Activated naive CD4-positive, alpha-beta T cell treated with anti-CD3 and anti-CD28 coated beads, Interleukin-2, amount 50 U/mL, for 24 hours (primary cell): ENCODE data around the gene CMIP.
"Not testable (repeated sequence)": the region's sequence is repeated elsewhere in the genome, so short reads cannot be mapped to it uniquely, and the experiment has no call there.

Experiments
- H3K27ac Mint-ChIP-seq: one replicate; pipeline ENCODE4 v1.8.0; 2021; ENCODE audit warnings: mild to moderate bottlenecking, mixed read lengths
- H3K27me3 Mint-ChIP-seq: one replicate; pipeline ENCODE4 v1.8.0; 2021; ENCODE audit warnings: mixed read lengths
- H3K36me3 Mint-ChIP-seq: one replicate; pipeline ENCODE4 v1.8.0; 2021; ENCODE audit warnings: mixed read lengths
- H3K4me1 Mint-ChIP-seq: one replicate; pipeline ENCODE4 v1.8.0; 2021; ENCODE audit warnings: mixed read lengths
- H3K4me3 Mint-ChIP-seq: one replicate; pipeline ENCODE4 v1.8.0; 2021; ENCODE audit warnings: mild to moderate bottlenecking, mixed read lengths
- H3K9me3 Mint-ChIP-seq: one replicate; pipeline ENCODE4 v1.8.0; 2021; ENCODE audit warnings: mixed read lengths

The CMIP gene

DNA sequence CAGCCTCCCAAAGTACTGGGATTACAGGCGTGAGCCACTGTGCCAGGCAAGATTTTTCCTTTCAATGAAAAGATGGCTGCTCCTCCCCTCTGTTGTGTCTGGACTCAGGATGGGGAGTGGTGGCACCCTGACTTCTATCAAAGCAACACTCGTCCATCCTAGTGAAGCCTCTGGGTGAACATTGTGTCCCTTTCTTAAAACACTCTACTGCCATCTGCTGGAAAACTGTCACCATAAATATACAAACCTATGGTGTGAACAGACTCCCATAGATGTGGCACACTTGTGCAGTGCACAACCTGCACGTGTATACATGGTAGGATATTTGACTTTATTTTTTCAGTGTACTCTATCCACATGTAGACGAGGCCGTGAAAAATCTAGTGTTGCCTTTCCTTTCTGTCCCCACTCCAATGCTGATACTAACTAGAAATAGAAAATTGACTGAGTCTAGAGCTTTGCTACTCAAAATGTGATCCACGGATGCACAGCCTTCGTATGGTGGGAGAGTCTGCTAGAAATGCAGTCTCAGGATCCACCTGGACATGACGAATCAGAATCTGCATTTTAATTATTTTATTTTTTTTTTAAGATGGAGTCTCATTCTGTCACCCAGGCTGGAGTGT lies 278.6 kb downstream of the CMIP start:
- H3K27ac Mint-ChIP-seq, result no peak overlapping the region

GRCh38 chr16:81728435-81728834 lies 283.8 kb downstream of the CMIP start:
- Mint-ChIP-seq H3K27me3 (no peaks in the 10 kb centered on the region), H3K36me3 (no peaks in the 10 kb centered on the region), H3K27ac (peak overlapping the region; percentile 2), H3K9me3 (no peaks in the 10 kb centered on the region), H3K4me3 (no peak overlapping the region), H3K4me1 (peaks cover 13% of the 10 kb centered on the region)

More for the DNA sequence above, 278.6 kb downstream of the CMIP start:
- Mint-ChIP-seq H3K9me3 (no peaks in the 10 kb centered on the region), H3K4me1 (peaks cover 18% of the 10 kb centered on the region), H3K27me3 (no peaks in the 10 kb centered on the region), H3K4me3 (no peak overlapping the region), H3K36me3 (peaks cover 2% of the 10 kb centered on the region)

- Mint-ChIP-seq H3K36me3 (no peaks in the 10 kb centered on the region), H3K27ac (peak overlapping the region; percentile 65), H3K9me3 (no peaks in the 10 kb centered on the region), H3K4me1 (peaks cover 13% of the 10 kb centered on the region), H3K4me3 (peak overlapping the region; percentile 71), H3K27me3 (no peaks in the 10 kb centered on the region)
Measured at GRCh38 chr16:81729451-81729850, 284.8 kb downstream of the CMIP start.

- Mint-ChIP-seq H3K27me3 (no peaks in the 10 kb centered on the region), H3K4me3 (peak overlapping the region; percentile 88), H3K9me3 (no peaks in the 10 kb centered on the region), H3K36me3 (no peaks in the 10 kb centered on the region), H3K27ac (peak overlapping the region; percentile 84), H3K4me1 (peaks cover 13% of the 10 kb centered on the region)
Measured at GRCh38 chr16:81730090-81731051, 285.8 kb downstream of the CMIP start.

- Mint-ChIP-seq H3K4me1 (peaks cover 13% of the 10 kb centered on the region), H3K27ac (no peak overlapping the region), H3K9me3 (no peaks in the 10 kb centered on the region), H3K27me3 (no peaks in the 10 kb centered on the region), H3K4me3 (no peak overlapping the region), H3K36me3 (no peaks in the 10 kb centered on the region)
Measured at GRCh38 chr16:81731649-81732048, 287.0 kb downstream of the CMIP start.

DNA sequence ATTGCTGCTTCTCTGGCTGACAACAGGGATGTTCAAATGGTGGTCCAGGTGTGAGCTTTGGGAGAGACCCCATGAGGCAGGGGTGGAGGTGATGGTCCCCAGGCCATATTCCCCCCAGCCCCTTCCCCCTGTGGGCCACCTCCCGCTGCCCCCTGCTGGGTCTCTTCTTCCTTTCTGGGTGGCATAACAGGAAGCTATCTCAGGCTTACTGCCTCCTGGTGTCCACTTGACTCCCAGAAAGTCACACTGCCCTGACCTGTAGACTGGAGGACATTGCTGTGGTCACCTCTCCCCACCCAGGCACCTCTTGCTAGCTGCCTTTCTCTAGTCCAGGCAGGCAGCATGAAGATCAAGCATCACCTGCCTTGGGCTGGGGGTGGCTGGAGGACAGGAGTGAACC lies 288.1 kb downstream of the CMIP start:
- Mint-ChIP-seq H3K4me3 (no peak overlapping the region), H3K9me3 (no peaks in the 10 kb centered on the region), H3K27me3 (no peaks in the 10 kb centered on the region), H3K36me3 (no peaks in the 10 kb centered on the region), H3K4me1 (peaks cover 13% of the 10 kb centered on the region), H3K27ac (no peak overlapping the region)

DNA sequence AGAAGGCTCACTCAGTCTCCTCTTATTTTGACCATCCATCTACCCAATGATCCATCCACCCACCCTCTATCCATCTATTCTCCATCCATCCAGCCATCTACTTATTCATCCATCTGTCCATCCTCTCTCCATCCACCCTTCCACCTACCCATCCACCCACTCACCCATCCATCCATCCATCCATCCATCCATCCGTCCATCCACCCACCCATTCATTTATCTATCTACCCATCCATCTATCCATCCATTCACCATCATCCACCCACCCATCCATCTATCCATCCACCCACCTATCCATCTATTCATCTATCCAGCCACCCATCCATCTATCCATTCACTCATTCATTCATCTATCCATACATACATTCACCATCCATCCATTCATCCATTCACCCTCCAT lies 288.7 kb downstream of the CMIP start:
- Mint-ChIP-seq H3K36me3 (no peaks in the 10 kb centered on the region), H3K27me3 (no peaks in the 10 kb centered on the region), H3K4me3 (no peak overlapping the region), H3K4me1 (peaks cover 19% of the 10 kb centered on the region), H3K27ac (no peak overlapping the region), H3K9me3 (no peaks in the 10 kb centered on the region)

GRCh38 chr16:81734632-81735434 lies 290.2 kb downstream of the CMIP start:
- H3K4me3 Mint-ChIP-seq, result no peak overlapping the region
- no peaks in the 10 kb centered on the region for H3K36me3 Mint-ChIP-seq
- H3K27ac Mint-ChIP-seq, result no peak overlapping the region
- H3K27me3 Mint-ChIP-seq, result no peaks in the 10 kb centered on the region
- no peaks in the 10 kb centered on the region for H3K9me3 Mint-ChIP-seq
- peaks cover 16% of the 10 kb centered on the region for H3K4me1 Mint-ChIP-seq

DNA sequence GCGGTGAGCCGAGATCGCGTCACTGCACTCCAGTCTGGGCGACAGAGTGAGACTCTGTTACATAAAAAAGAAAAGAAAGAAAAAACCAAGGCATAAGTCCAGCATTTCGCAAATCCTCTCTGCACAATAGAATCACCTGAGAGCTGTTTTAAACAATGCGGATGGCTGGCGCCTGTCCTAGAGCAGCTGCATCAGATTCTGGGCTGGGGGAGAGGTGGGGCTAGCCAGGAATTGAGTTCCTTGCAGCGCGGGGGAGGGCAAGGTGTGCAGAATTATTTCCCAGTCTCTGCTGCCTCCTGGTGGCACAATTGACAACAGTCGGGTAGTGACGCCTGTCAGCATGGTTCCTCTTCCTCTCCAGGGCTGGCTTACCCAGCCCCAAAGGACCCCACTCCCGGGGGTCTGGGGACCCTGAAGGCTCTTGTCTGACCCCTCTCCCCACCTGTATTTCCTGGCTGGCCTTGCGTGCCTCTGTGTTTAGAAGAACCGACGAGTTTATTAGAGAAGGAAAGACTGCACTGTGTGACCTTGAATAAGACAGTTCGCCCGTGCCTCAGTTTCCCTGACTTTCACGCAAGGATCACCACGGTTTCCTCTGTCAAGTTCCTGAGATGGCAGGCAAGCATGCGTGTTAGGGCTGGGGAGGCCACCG lies 293.4 kb downstream of the CMIP start:
- H3K27ac Mint-ChIP-seq, result peak overlapping the region; percentile 14

GRCh38 chr16:81738783-81739496 lies 294.3 kb downstream of the CMIP start:
- Mint-ChIP-seq H3K27ac (no peak overlapping the region), H3K4me1 (peaks cover 6% of the 10 kb centered on the region), H3K4me3 (no peak overlapping the region)

More for the DNA sequence above, 293.4 kb downstream of the CMIP start:
- H3K4me3 Mint-ChIP-seq, result peak overlapping the region; percentile 67
- peaks cover 6% of the 10 kb centered on the region for H3K4me1 Mint-ChIP-seq
- H3K9me3 Mint-ChIP-seq, result no peaks in the 10 kb centered on the region
- no peaks in the 10 kb centered on the region for H3K27me3 Mint-ChIP-seq
- no peaks in the 10 kb centered on the region for H3K36me3 Mint-ChIP-seq

DNA sequence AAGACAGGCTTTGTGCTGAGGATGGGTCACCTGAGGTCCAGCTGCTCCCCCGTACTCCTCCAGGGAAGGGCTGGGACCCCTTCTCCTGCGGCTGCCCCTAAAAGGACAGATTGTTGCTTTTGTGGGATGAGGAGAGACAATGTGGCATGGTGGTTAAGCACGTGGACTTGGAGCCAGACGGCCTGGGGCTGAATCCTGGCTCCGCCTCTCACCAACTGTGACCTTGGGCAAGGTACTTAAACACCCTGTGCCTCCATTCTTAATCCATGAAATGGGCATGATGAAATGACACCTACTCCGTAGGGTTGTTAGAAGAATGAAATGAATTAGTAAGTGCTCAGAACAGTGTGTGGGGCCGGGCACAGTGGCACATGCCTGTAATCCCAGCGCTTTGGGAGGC lies 294.9 kb downstream of the CMIP start:
- no peaks in the 10 kb centered on the region for H3K36me3 Mint-ChIP-seq
- no peak overlapping the region for H3K27ac Mint-ChIP-seq
- H3K4me1 Mint-ChIP-seq, result peaks cover 6% of the 10 kb centered on the region
- H3K27me3 Mint-ChIP-seq, result no peaks in the 10 kb centered on the region
- H3K4me3 Mint-ChIP-seq, result no peak overlapping the region
- H3K9me3 Mint-ChIP-seq, result no peaks in the 10 kb centered on the region

More at GRCh38 chr16:81738783-81739496, 294.3 kb downstream of the CMIP start:
- H3K27me3 Mint-ChIP-seq, result no peaks in the 10 kb centered on the region
- H3K36me3 Mint-ChIP-seq, result no peaks in the 10 kb centered on the region
- H3K9me3 Mint-ChIP-seq, result no peaks in the 10 kb centered on the region

DNA sequence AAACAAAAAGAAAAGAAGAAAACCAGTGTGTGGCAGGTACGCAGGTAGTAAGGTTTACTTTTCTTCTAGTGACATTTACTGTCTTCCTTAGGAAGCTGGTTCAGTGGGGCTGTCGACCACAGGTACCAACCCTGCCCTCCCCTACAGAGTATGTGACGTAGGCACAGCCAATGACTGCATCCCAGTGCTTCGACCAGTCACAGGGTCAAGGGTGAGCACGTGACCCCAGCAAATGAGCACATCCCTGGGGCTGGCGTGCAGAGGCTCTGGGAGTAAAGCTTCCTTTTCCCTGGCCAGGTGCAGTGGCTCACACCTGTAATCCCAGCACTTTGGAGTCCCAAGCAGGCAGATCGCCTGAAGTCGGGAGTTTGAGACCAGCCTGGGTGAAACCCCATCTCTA lies 295.6 kb downstream of the CMIP start:
- Mint-ChIP-seq H3K9me3 (no peaks in the 10 kb centered on the region), H3K36me3 (no peaks in the 10 kb centered on the region), H3K4me3 (no peak overlapping the region), H3K27me3 (no peaks in the 10 kb centered on the region), H3K27ac (no peak overlapping the region), H3K4me1 (peaks cover 6% of the 10 kb centered on the region)

DNA sequence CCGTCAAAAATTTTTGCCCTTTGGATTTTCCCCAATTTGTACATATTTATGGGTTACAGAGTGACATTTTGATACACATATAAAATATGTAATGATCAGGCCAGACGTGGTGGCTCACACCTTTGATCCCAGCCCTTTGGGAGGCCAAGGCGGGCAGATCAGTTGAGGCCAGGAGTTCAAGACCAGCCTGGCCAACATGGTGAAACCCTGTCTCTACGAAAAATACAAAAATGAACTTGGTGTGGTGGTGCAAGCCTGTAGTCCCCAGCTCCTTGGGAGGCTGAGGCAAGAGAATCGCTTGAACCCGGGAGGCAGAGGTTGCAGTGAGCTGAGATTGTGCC lies 296.8 kb downstream of the CMIP start:
- not testable (repeated sequence) for H3K36me3 Mint-ChIP-seq, H3K27me3 Mint-ChIP-seq, H3K9me3 Mint-ChIP-seq, H3K27ac Mint-ChIP-seq, H3K4me3 Mint-ChIP-seq
- H3K4me1 Mint-ChIP-seq, result peaks cover 16% of the 10 kb centered on the region

GRCh38 chr16:81744385-81744784 lies 299.8 kb downstream of the CMIP start:
- Mint-ChIP-seq H3K4me3 (no peak overlapping the region), H3K36me3 (no peaks in the 10 kb centered on the region), H3K4me1 (peaks cover 10% of the 10 kb centered on the region), H3K9me3 (no peaks in the 10 kb centered on the region), H3K27ac (no peak overlapping the region), H3K27me3 (no peaks in the 10 kb centered on the region)

GRCh38 chr16:81744911-81745310 lies 300.3 kb downstream of the CMIP start:
- Mint-ChIP-seq H3K27ac (no peak overlapping the region), H3K36me3 (no peaks in the 10 kb centered on the region), H3K27me3 (no peaks in the 10 kb centered on the region), H3K4me1 (peaks cover 10% of the 10 kb centered on the region), H3K9me3 (no peaks in the 10 kb centered on the region), H3K4me3 (no peak overlapping the region)
